CD14-positive monocyte (primary cell): ENCODE data around the gene HIGD2B. TPM values are rescaled to one million over a fixed set of nuclear protein-coding genes. Genes with fewer than 3 reads are reported as not detected.

Source experiments
- DNase-seq, 3 donors: peaks; one replicate each; pipeline ENCODE4 v3.0.0-alpha.2; 2011 to 2022
- H2AFZ ChIP-seq: 2 replicates; pipeline ENCODE4 v1.6.0; 2012; ENCODE audit warnings: mild to moderate bottlenecking, low read depth, low read length, inconsistent platforms; ENCODE audit not compliant: insufficient read depth, poor library complexity, severe bottlenecking
- H3K27ac ChIP-seq, 2 donors: 1 replicate in 1 of 2; 2 replicates in 1 of 2; pipeline ENCODE4 v1.5.1; 2012 to 2013; ENCODE audit warnings: low read length in 2 of 2, control low read depth in 1 of 2, inconsistent platforms in 1 of 2, low read depth in 1 of 2, mild to moderate bottlenecking in 1 of 2
- H3K27me3 ChIP-seq, 2 donors: one replicate each; pipeline versions ENCODE4 v1.6.0 to v1.6.1; 2011 to 2013; ENCODE audit warnings: low read length in 2 of 2; ENCODE audit not compliant: control insufficient read depth in 2 of 2, insufficient read depth in 2 of 2
- H3K36me3 ChIP-seq, 2 donors: replicated peaks in 1 of 2; 1 replicate in 1 of 2; 2 replicates in 1 of 2; pipeline versions ENCODE4 v1.5.1 to v1.6.1; 2012 to 2013; ENCODE audit warnings: low read length in 2 of 2, control low read depth in 1 of 2, inconsistent platforms in 1 of 2, mild to moderate bottlenecking in 1 of 2; ENCODE audit not compliant: insufficient read depth in 2 of 2, control insufficient read depth in 1 of 2
- H3K4me1 ChIP-seq, 2 donors: 1 replicate in 1 of 2; 2 replicates in 1 of 2; pipeline versions ENCODE4 v1.5.1 to v1.6.1; 2012 to 2013; ENCODE audit warnings: low read length in 2 of 2, control low read depth in 1 of 2, inconsistent platforms in 1 of 2, mild to moderate bottlenecking in 1 of 2, moderate library complexity in 1 of 2; ENCODE audit not compliant: insufficient read depth in 2 of 2, control insufficient read depth in 1 of 2
- H3K4me2 ChIP-seq: replicated peaks from 2 replicates; pipeline ENCODE3; 2012; ENCODE audit warnings: low read length, moderate library complexity, mild to moderate bottlenecking; ENCODE audit not compliant: poor library complexity, severe bottlenecking; ENCODE audit errors: extremely low read depth
- H3K4me3 ChIP-seq, 3 experiments: fragments of 200-600 bp in 1 of 3; sonication (generic) in 1 of 3; replicated peaks in 1 of 3; 1 replicate in 2 of 3; 2 replicates in 1 of 3; pipeline ENCODE4 v1.5.1; 2011 to 2013; ENCODE audit warnings: low read length in 3 of 3, mild to moderate bottlenecking in 3 of 3, control low read depth in 2 of 3, low read depth in 2 of 3, inconsistent platforms in 1 of 3, moderate library complexity in 1 of 3
- H3K79me2 ChIP-seq: 2 replicates; pipeline ENCODE4 v1.6.0; 2012; ENCODE audit warnings: mild to moderate bottlenecking, control low read depth, inconsistent platforms, low read length, moderate library complexity; ENCODE audit not compliant: insufficient read depth
- H3K9ac ChIP-seq: 2 replicates; pipeline ENCODE4 v1.6.0; 2017; ENCODE audit warnings: low read length, mild to moderate bottlenecking; ENCODE audit not compliant: insufficient read depth, poor library complexity, severe bottlenecking
- H3K9me3 ChIP-seq, 2 donors: replicated peaks in 1 of 2; 1 replicate in 1 of 2; 2 replicates in 1 of 2; pipeline versions ENCODE4 v1.5.1 to v1.6.1; 2012 to 2013; ENCODE audit warnings: low read length in 2 of 2, control low read depth in 1 of 2; ENCODE audit not compliant: control insufficient read depth in 1 of 2, insufficient read depth in 1 of 2
- H4K20me1 ChIP-seq: 2 replicates; pipeline ENCODE4 v1.6.0; 2012; ENCODE audit warnings: mild to moderate bottlenecking, low read length, control low read depth, moderate library complexity; ENCODE audit not compliant: insufficient read depth
- H3K27ac Mint-ChIP-seq, 7 donors: one replicate each; pipeline ENCODE4 v1.8.0; 2020; ENCODE audit warnings: mild to moderate bottlenecking in 7 of 7, mixed read lengths in 7 of 7, moderate library complexity in 6 of 7, inconsistent platforms in 2 of 7
- H3K27me3 Mint-ChIP-seq, 3 donors: one replicate each; pipeline ENCODE4 v1.8.0; 2021 to 2022; ENCODE audit warnings: low read depth in 3 of 3, mild to moderate bottlenecking in 3 of 3, mixed read lengths in 3 of 3, moderate library complexity in 3 of 3, inconsistent platforms in 1 of 3
- H3K36me3 Mint-ChIP-seq, 2 donors: one replicate each; pipeline ENCODE4 v1.8.0; 2020; ENCODE audit warnings: mixed read lengths in 2 of 2, inconsistent platforms in 1 of 2, mild to moderate bottlenecking in 1 of 2
- H3K4me1 Mint-ChIP-seq: one replicate; pipeline ENCODE4 v1.8.0; 2020; ENCODE audit warnings: mild to moderate bottlenecking, mixed read lengths
- H3K4me3 Mint-ChIP-seq, 2 donors: one replicate each; pipeline ENCODE4 v1.8.0; 2020; ENCODE audit warnings: mild to moderate bottlenecking in 2 of 2, mixed read lengths in 2 of 2, moderate library complexity in 1 of 2
- H3K9me3 Mint-ChIP-seq, 7 donors: one replicate each; pipeline ENCODE4 v1.8.0; 2020 to 2022; ENCODE audit warnings: mixed read lengths in 7 of 7, mild to moderate bottlenecking in 6 of 7, moderate library complexity in 6 of 7, inconsistent platforms in 2 of 7
- WGBS: methylation state at CpG from one replicate; pipeline ENCODE4 v1.1.5; 2013; ENCODE audit warnings: missing lambda C conversion rate; ENCODE audit not compliant: insufficient coverage; 5-methylcytosine and 5-hydroxymethylcytosine counted together
- intact Hi-C, 2 donors: fragments of 100-400 bp; cut with micrococcal nuclease; formaldehyde crosslinking; loops; one replicate each; pipeline versions ENCODE4 v1.15.0 to v1.15.1; 2023
- polyA plus RNA-seq, 3 donors: library from polyadenylated mRNA; depleted of rRNA in 1 of 3; unstranded in 2 of 3; stranded (reverse) in 1 of 3; fragments of 300-500 nt in 2 of 3; fragments of >200 nt in 1 of 3; fragmentation: Illumina TruSeq in 2 of 3; gene quantifications; 1 replicate in 2 of 3; 2 replicates in 1 of 3; pipeline ENCODE4 v1.2.3, GENCODE V29; 2012 to 2021
- TF ChIP-seq, protein P1 (sequence below): fragments of 200-600 bp; IDR thresholded peaks from one replicate; pipeline ENCODE4 v1.8.0; 2022; ENCODE audit warnings: antibody characterized with exemption, mild to moderate bottlenecking

Gene HIGD2B
- polyA plus RNA-seq, 3 donors: not detected

DNA sequence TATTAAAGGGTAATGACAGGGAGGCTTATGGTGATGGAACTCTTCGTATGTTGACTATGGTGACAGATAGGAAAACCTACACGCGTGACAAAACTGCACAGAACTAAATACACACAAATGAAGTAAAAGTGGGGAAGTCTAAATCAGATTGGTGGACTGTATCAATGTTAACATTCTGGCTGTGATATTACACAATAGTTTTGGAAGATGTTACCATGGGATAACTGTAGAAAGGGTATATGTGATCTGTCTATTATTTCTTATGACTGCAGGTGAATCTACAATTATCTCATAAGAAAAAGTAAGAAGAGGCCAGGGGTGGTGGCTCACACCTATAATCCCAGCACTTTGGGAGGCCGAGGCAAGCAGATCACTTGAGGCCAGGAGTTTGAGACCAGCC is 9.1 kb downstream of the HIGD2B start:
- Histone ChIP-seq H3K36me3 (no peaks in the 10 kb centered on the region), H3K79me2 (no peaks in the 10 kb centered on the region), H3K27ac (no peak overlapping the region), H3K4me1 (no peaks in the 10 kb centered on the region), H4K20me1 (no peaks in the 10 kb centered on the region), H2AFZ (no peak overlapping the region), H3K4me2 (no peak overlapping the region), H3K4me3 (no peak overlapping the region), H3K27me3 (peaks cover 4% of the 10 kb centered on the region in 2 donors), H3K9me3 (no peaks in the 10 kb centered on the region), H3K9ac (no peak overlapping the region)
- Mint-ChIP-seq H3K27ac (no peak overlapping the region), H3K4me1 (peaks cover 2% of the 10 kb centered on the region), H3K9me3 (peaks cover 0 to 2% (median 0%) of the 10 kb centered on the region in 7 donors), H3K27me3 (peaks cover 20 to 28% (median 28%) of the 10 kb centered on the region in 3 donors), H3K36me3 (no peaks in the 10 kb centered on the region), H3K4me3 (no peak overlapping the region)
- no peak for DNase-seq
- TF ChIP-seq, protein P1, sequence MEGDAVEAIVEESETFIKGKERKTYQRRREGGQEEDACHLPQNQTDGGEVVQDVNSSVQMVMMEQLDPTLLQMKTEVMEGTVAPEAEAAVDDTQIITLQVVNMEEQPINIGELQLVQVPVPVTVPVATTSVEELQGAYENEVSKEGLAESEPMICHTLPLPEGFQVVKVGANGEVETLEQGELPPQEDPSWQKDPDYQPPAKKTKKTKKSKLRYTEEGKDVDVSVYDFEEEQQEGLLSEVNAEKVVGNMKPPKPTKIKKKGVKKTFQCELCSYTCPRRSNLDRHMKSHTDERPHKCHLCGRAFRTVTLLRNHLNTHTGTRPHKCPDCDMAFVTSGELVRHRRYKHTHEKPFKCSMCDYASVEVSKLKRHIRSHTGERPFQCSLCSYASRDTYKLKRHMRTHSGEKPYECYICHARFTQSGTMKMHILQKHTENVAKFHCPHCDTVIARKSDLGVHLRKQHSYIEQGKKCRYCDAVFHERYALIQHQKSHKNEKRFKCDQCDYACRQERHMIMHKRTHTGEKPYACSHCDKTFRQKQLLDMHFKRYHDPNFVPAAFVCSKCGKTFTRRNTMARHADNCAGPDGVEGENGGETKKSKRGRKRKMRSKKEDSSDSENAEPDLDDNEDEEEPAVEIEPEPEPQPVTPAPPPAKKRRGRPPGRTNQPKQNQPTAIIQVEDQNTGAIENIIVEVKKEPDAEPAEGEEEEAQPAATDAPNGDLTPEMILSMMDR: no peak
- intact Hi-C loops: loop anchor here in 1 of 2 donors (10.0 kb wide), 3 partner anchors 72 to 482 kb away; partner anchors contain the start of gene GRAMD2A
- no CpG with 5 or more reads among the region's 4 CpGs for WGBS

GRCh38 chr15:72671525-72671924 is 14.5 kb downstream of the HIGD2B start:
- no peaks in the 10 kb centered on the region for H3K9me3 Mint-ChIP-seq
- Histone ChIP-seq H3K9ac (no peak overlapping the region), H3K4me2 (no peak overlapping the region), H3K4me1 (no peaks in the 10 kb centered on the region), H3K27me3 (peaks cover 2% of the 10 kb centered on the region in 2 donors), H4K20me1 (no peaks in the 10 kb centered on the region), H3K9me3 (no peaks in the 10 kb centered on the region), H3K36me3 (no peaks in the 10 kb centered on the region), H3K4me3 (no peak overlapping the region), H3K27ac (no peak overlapping the region), H3K79me2 (no peaks in the 10 kb centered on the region), H2AFZ (no peak overlapping the region)
- H3K36me3 Mint-ChIP-seq: no peaks in the 10 kb centered on the region
- no peak for DNase-seq
- peak overlapping the region in 1 of 2 donors; percentile 15 for H3K4me3 Mint-ChIP-seq
- WGBS: 100% methylated on average over 1 of the region's 3 CpGs
- peaks cover 10 to 15% (median 11%) of the 10 kb centered on the region in 3 donors for H3K27me3 Mint-ChIP-seq
- peaks cover 7% of the 10 kb centered on the region for H3K4me1 Mint-ChIP-seq
- H3K27ac Mint-ChIP-seq: no peak overlapping the region
- TF ChIP-seq, protein P1: no peak
- intact Hi-C loops: loop anchor here in 1 of 2 donors (10.0 kb wide), 3 partner anchors 67 to 477 kb away; partner anchors contain the start of gene GRAMD2A
